ENCODE results near the gene MYRFL.

Gene MYRFL

DNA sequence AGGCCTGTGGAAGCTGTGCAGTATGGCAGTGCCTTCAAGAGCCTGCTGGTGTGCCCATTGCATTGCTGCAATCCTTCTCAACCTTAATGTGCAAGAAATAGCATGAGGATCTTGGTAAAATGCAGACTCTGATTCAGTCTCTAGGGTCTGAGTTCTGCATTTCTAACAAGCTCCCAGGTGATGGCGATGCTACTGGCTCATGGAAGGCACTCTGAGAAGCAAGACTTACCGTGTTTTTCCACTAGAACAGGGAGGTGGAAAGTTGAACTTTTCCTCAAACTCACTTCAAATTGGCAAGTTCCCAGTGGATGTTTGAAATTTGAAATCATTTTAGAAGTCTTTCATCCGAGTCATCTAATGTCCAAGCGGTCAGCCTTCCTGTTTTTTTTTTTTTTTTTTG, 55.5 kb downstream of the MYRFL start:
- H3K79me2 ChIP-seq (ENCODE audit: control insufficient read depth, insufficient read depth, low read length, poor library complexity) = no peaks in the 10 kb centered on the region
- H3K23ac ChIP-seq (ENCODE audit: low read length) = no peak overlapping the region
- H3K14ac ChIP-seq (ENCODE audit: low read length) = no peak overlapping the region
- no peak overlapping the region for H4K91ac ChIP-seq (ENCODE audit: low read depth, low read length)
- WGBS (ENCODE audit: extremely low coverage, insufficient coverage, insufficient read length) = no CpG with 5 or more reads among the region's 4 CpGs
- H2BK120ac ChIP-seq (ENCODE audit: insufficient read depth, low read length, poor library complexity) = peak overlapping the region; percentile 5
- H4K8ac ChIP-seq (ENCODE audit: low read depth, low read length) = no peak overlapping the region
- H3K36me3 ChIP-seq (ENCODE audit: control insufficient read depth in 1 of 2, insufficient read depth in 2 of 2, low read length in 2 of 2) = no peaks in the 10 kb centered on the region
- DNase-seq = no peak
- H2BK12ac ChIP-seq (ENCODE audit: low read length) = no peak overlapping the region
- H3K18ac ChIP-seq (ENCODE audit: low read length) = no peak overlapping the region
- H2AFZ ChIP-seq (ENCODE audit: insufficient read depth, low read length, poor library complexity) = no peak overlapping the region
- no peak overlapping the region for H3K4me3 ChIP-seq (ENCODE audit: low read depth, low read length)
- H3K27me3 ChIP-seq (ENCODE audit: insufficient read depth, low read length) = no peaks in the 10 kb centered on the region
- no peak overlapping the region for H3K27ac ChIP-seq (ENCODE audit: low read depth, low read length)
- H2BK5ac ChIP-seq (ENCODE audit: low read depth, low read length, poor library complexity) = no peak overlapping the region
- no peaks in the 10 kb centered on the region for H3K4me1 ChIP-seq (ENCODE audit: control insufficient read depth in 1 of 2, insufficient read depth in 2 of 2, low read length in 2 of 2)
- H3K4ac ChIP-seq (ENCODE audit: low read depth, low read length) = no peak overlapping the region
- H3K9me3 ChIP-seq (ENCODE audit: insufficient read depth, low read depth, low read length) = no peaks in the 10 kb centered on the region
- no peaks in the 10 kb centered on the region for H3K79me1 ChIP-seq (ENCODE audit: low read length)
- no peak overlapping the region for H4K12ac ChIP-seq (ENCODE audit: low read depth, low read length)
- no peak overlapping the region for H3K9ac ChIP-seq (ENCODE audit: low read length)
- H3K4me2 ChIP-seq (ENCODE audit: low read length) = no peak overlapping the region
- no peak overlapping the region for H2AK5ac ChIP-seq (ENCODE audit: low read length)

DNA sequence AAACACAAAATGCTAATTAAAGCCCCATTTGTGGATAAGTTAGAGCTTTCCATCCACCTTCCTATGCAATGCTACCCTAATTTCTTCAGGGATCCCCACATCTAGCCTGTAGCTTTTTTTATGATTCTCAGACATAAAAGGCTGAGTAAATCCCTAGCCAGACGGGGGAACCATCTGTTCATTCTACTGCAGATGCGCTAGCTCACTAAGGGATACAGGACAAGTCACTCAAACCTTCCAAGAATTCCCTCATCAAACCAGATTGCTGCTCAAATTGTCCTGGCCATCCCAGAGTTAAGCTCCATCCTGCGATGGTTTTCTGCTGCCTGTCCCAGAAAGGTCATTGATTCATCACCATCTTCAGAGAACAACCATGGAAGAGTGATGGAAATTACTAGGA, 56.7 kb downstream of the MYRFL start:
- Histone ChIP-seq H3K9me3 (ENCODE audit: insufficient read depth, low read depth, low read length) (no peaks in the 10 kb centered on the region), H2AK5ac (ENCODE audit: low read length) (no peak overlapping the region), H4K8ac (ENCODE audit: low read depth, low read length) (no peak overlapping the region), H3K79me2 (ENCODE audit: control insufficient read depth, insufficient read depth, low read length, poor library complexity) (no peaks in the 10 kb centered on the region), H3K9ac (ENCODE audit: low read length) (no peak overlapping the region), H3K79me1 (ENCODE audit: low read length) (no peaks in the 10 kb centered on the region), H3K14ac (ENCODE audit: low read length) (no peak overlapping the region), H2BK120ac (ENCODE audit: insufficient read depth, low read length, poor library complexity) (no peak overlapping the region), H3K36me3 (ENCODE audit: control insufficient read depth in 1 of 2, insufficient read depth in 2 of 2, low read length in 2 of 2) (no peaks in the 10 kb centered on the region), H2BK12ac (ENCODE audit: low read length) (no peak overlapping the region), H3K23ac (ENCODE audit: low read length) (no peak overlapping the region), H4K91ac (ENCODE audit: low read depth, low read length) (no peak overlapping the region), H2BK5ac (ENCODE audit: low read depth, low read length, poor library complexity) (no peak overlapping the region), H3K27ac (ENCODE audit: low read depth, low read length) (no peak overlapping the region), H4K12ac (ENCODE audit: low read depth, low read length) (no peak overlapping the region), H3K4me1 (ENCODE audit: control insufficient read depth in 1 of 2, insufficient read depth in 2 of 2, low read length in 2 of 2) (no peaks in the 10 kb centered on the region), H3K18ac (ENCODE audit: low read length) (no peak overlapping the region), H3K27me3 (ENCODE audit: insufficient read depth, low read length) (no peaks in the 10 kb centered on the region), H3K4ac (ENCODE audit: low read depth, low read length) (no peak overlapping the region), H2AFZ (ENCODE audit: insufficient read depth, low read length, poor library complexity) (no peak overlapping the region), H3K4me2 (ENCODE audit: low read length) (no peak overlapping the region), H3K4me3 (ENCODE audit: low read depth, low read length) (no peak overlapping the region)
- no peak for DNase-seq
- WGBS (ENCODE audit: extremely low coverage, insufficient coverage, insufficient read length) = no CpG with 5 or more reads among the region's 3 CpGs

DNA sequence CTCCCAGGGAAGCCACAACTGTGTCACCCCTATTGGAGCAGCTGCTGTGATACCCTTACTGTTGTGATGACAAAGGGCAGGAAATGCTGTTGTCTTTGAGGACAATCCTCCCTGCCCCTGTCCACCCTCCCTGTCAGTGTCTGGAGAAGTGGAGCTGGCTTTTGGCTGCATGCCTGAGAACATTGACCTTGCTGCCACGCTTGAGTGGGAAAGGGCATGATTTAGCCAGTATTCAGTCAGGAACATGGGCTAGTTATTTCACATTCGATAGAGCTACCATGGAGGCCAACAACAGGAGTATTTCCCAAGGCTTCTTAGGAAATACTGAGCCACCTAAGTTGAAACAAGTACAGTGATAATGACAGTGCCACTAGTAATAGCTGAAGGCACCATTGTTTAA, 59.4 kb downstream of the MYRFL start:
- no CpG with 5 or more reads among the region's 2 CpGs for WGBS (ENCODE audit: extremely low coverage, insufficient coverage, insufficient read length)
- DNase-seq = no peak
- H2BK120ac ChIP-seq (ENCODE audit: insufficient read depth, low read length, poor library complexity) = no peak overlapping the region

DNA sequence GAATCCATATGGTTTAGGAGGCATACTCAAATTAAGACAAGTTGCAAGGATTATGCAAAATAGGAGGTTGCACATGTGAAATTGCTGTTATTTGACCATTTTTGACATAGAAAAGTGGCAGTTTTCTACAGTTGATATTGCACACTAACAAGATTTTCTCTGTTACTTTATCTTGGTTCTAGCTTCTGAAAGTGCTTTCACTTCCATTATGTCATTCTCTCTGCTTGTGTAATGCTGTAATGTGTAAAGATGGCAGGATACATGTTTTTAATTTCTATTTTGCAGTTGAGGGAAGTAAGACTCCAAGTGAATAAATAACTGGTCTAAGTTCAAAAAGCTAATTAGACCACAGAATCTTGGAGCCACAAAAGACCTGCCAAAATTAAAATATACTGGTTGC, 60.6 kb downstream of the MYRFL start:
- no peak overlapping the region for H4K91ac ChIP-seq (ENCODE audit: low read depth, low read length)
- H3K4me2 ChIP-seq (ENCODE audit: low read length) = no peak overlapping the region
- no peaks in the 10 kb centered on the region for H3K79me1 ChIP-seq (ENCODE audit: low read length)
- no peak overlapping the region for H3K23ac ChIP-seq (ENCODE audit: low read length)
- no peak overlapping the region for H2AK5ac ChIP-seq (ENCODE audit: low read length)
- no peaks in the 10 kb centered on the region for H3K4me1 ChIP-seq (ENCODE audit: control insufficient read depth in 1 of 2, insufficient read depth in 2 of 2, low read length in 2 of 2)
- H3K27ac ChIP-seq (ENCODE audit: low read depth, low read length) = no peak overlapping the region
- no peak overlapping the region for H2BK12ac ChIP-seq (ENCODE audit: low read length)
- no peak overlapping the region for H3K14ac ChIP-seq (ENCODE audit: low read length)
- no peak overlapping the region for H2AFZ ChIP-seq (ENCODE audit: insufficient read depth, low read length, poor library complexity)
- no peaks in the 10 kb centered on the region for H3K36me3 ChIP-seq (ENCODE audit: control insufficient read depth in 1 of 2, insufficient read depth in 2 of 2, low read length in 2 of 2)
- H3K27me3 ChIP-seq (ENCODE audit: insufficient read depth, low read length) = no peaks in the 10 kb centered on the region
- H4K8ac ChIP-seq (ENCODE audit: low read depth, low read length) = no peak overlapping the region
- no peaks in the 10 kb centered on the region for H3K79me2 ChIP-seq (ENCODE audit: control insufficient read depth, insufficient read depth, low read length, poor library complexity)
- no peak overlapping the region for H4K12ac ChIP-seq (ENCODE audit: low read depth, low read length)
- H3K9me3 ChIP-seq (ENCODE audit: insufficient read depth, low read depth, low read length) = no peaks in the 10 kb centered on the region
- H3K18ac ChIP-seq (ENCODE audit: low read length) = no peak overlapping the region
- no peak for DNase-seq
- H3K4ac ChIP-seq (ENCODE audit: low read depth, low read length) = no peak overlapping the region
- no peak overlapping the region for H2BK120ac ChIP-seq (ENCODE audit: insufficient read depth, low read length, poor library complexity)
- H2BK5ac ChIP-seq (ENCODE audit: low read depth, low read length, poor library complexity) = no peak overlapping the region
- no peak overlapping the region for H3K9ac ChIP-seq (ENCODE audit: low read length)
- H3K4me3 ChIP-seq (ENCODE audit: low read depth, low read length) = no peak overlapping the region

More for the DNA sequence above, 59.4 kb downstream of the MYRFL start:
- no peak overlapping the region for H4K12ac ChIP-seq (ENCODE audit: low read depth, low read length)
- no peak overlapping the region for H4K91ac ChIP-seq (ENCODE audit: low read depth, low read length)
- no peak overlapping the region for H3K4ac ChIP-seq (ENCODE audit: low read depth, low read length)
- H2BK12ac ChIP-seq (ENCODE audit: low read length) = no peak overlapping the region
- H3K4me3 ChIP-seq (ENCODE audit: low read depth, low read length) = no peak overlapping the region
- H3K4me2 ChIP-seq (ENCODE audit: low read length) = no peak overlapping the region
- no peaks in the 10 kb centered on the region for H3K36me3 ChIP-seq (ENCODE audit: control insufficient read depth in 1 of 2, insufficient read depth in 2 of 2, low read length in 2 of 2)
- no peak overlapping the region for H3K14ac ChIP-seq (ENCODE audit: low read length)
- H3K27ac ChIP-seq (ENCODE audit: low read depth, low read length) = no peak overlapping the region
- H4K8ac ChIP-seq (ENCODE audit: low read depth, low read length) = no peak overlapping the region
- no peaks in the 10 kb centered on the region for H3K79me1 ChIP-seq (ENCODE audit: low read length)
- H3K9ac ChIP-seq (ENCODE audit: low read length) = peak overlapping the region; percentile 79
- no peak overlapping the region for H2AFZ ChIP-seq (ENCODE audit: insufficient read depth, low read length, poor library complexity)
- no peak overlapping the region for H3K23ac ChIP-seq (ENCODE audit: low read length)
- H3K27me3 ChIP-seq (ENCODE audit: insufficient read depth, low read length) = no peaks in the 10 kb centered on the region
- H3K9me3 ChIP-seq (ENCODE audit: insufficient read depth, low read depth, low read length) = no peaks in the 10 kb centered on the region
- H2BK5ac ChIP-seq (ENCODE audit: low read depth, low read length, poor library complexity) = no peak overlapping the region
- no peak overlapping the region for H2AK5ac ChIP-seq (ENCODE audit: low read length)
- no peaks in the 10 kb centered on the region for H3K79me2 ChIP-seq (ENCODE audit: control insufficient read depth, insufficient read depth, low read length, poor library complexity)
- H3K4me1 ChIP-seq (ENCODE audit: control insufficient read depth in 1 of 2, insufficient read depth in 2 of 2, low read length in 2 of 2) = no peaks in the 10 kb centered on the region
- no peak overlapping the region for H3K18ac ChIP-seq (ENCODE audit: low read length)

Measured in trophoblast cell (in vitro differentiated cells and primary cell).